ENCODE results near the gene MAB21L3.

The MAB21L3 gene

GRCh38 chr1:116112388-116113140, 1.4 kb downstream of the MAB21L3 start:
- no peak for DNase-seq

DNA sequence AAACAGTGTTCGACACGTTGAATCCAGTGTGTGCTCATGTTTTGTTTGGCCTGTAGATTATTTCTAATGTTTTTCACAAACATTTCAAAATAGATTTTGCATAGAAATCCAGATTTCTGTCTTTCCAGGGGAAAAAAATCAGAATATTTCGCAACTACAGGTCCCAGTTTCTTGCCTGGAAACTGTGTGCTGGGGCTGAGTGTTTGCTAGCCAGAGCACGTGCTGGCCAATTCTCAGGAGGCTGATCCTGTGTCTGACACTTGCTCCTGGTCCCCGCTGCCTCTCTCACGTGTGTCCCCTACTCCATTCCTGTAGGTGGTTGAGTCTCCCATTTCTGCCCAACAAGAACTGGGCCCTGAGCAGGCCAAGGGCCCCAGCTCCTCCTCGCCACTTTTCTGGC, 2.4 kb downstream of the MAB21L3 start:
- no peak for DNase-seq

- DNase-seq = no peak
Measured at GRCh38 chr1:116115476-116116439, 4.6 kb downstream of the MAB21L3 start.

- DNase-seq = no peak
Measured at GRCh38 chr1:116118471-116118870, 7.3 kb downstream of the MAB21L3 start.

DNA sequence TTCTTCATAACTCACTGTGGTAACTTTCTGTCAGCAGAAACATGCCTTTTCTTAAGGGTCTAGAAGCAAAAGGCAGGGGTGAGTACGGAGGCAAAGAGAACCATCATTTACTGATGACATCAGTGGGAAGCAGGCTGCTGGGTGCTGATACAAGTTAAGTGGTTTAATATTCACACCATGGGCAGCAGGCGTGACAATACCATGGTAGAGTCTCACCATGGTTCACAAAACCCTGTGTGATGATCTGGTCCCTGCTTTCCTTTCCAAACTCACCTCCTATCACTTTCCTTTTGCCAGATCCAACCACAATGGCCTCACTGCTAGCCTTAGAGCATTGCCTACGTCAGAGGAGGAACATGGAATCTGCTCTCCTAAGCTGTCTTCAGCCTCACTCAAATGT, 8.7 kb downstream of the MAB21L3 start:
- DNase-seq = no peak

DNA sequence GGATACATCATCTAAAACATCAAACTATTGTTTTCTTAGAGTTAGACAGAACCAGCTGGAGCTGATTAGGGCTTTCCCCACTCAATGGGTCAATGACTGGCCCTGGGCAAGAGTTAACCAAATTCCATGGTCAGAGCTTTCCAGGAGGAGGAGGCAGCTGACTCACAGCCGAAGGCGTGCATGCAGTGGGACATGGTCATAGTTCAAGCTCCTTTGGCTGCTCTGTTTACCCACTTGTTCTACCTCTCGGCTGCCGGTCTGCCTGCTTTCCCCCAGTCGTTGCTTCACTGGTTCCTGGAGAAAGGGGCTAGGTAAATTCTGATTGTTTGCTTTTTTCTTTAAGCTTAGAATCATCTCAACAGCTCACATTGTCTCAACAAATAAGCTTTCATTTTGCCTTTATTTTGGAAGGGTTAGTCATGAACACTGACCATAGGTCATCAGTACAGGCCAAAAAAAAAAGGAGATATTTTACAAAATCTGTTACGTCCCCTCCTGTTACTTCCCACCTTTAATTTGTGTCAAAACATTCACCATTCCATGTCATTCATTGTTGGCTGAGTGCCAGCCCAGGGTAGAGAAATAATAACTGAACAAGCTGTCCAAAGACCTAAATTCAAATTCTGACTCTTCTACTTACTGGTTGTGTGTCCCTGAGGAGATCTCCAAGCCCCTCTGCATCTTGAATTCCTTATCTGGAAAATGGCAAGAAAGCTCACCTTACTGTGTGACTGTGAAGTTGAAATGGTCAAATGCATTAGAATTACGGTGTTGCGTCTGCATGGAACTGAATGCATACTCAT, 12.0 kb downstream of the MAB21L3 start:
- DNase-seq = no peak

DNA sequence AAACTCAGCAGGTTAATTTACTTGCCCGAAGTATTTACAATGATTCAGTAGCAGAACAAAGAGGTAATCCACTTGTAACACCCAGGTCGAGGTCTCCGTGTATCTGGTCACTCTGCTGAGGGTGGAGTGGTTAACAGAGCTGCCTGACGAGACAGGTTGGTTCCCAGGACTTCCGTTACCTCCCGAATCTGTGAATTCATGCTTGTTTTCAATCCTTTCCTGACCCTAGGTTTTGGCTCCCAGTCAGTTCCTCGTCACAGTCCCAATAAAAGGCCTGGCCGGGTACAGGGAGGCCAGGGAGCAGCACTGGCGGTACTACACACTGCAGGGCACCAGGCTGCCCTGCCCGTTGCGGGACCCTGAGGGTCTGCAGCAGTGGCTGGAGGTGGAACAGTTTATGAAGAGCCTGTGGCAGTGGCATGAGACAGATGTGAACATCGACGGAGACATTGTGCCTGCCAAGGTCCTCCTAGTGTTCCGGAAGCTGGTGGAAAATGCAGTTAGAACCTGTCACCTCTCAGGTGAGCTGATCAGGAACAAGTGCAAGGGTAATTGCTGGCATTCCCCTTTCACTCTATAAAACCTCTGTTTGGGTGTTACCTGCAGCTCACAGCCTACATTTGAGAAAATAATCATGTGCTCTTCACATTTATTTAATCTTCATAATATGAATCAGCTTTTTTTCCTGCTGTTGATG, 12.8 kb downstream of the MAB21L3 start:
- DNase-seq = no peak

GRCh38 chr1:116125758-116126157, 14.6 kb downstream of the MAB21L3 start:
- DNase-seq = no peak

GRCh38 chr1:116126281-116126680, 15.1 kb downstream of the MAB21L3 start:
- DNase-seq = no peak

DNA sequence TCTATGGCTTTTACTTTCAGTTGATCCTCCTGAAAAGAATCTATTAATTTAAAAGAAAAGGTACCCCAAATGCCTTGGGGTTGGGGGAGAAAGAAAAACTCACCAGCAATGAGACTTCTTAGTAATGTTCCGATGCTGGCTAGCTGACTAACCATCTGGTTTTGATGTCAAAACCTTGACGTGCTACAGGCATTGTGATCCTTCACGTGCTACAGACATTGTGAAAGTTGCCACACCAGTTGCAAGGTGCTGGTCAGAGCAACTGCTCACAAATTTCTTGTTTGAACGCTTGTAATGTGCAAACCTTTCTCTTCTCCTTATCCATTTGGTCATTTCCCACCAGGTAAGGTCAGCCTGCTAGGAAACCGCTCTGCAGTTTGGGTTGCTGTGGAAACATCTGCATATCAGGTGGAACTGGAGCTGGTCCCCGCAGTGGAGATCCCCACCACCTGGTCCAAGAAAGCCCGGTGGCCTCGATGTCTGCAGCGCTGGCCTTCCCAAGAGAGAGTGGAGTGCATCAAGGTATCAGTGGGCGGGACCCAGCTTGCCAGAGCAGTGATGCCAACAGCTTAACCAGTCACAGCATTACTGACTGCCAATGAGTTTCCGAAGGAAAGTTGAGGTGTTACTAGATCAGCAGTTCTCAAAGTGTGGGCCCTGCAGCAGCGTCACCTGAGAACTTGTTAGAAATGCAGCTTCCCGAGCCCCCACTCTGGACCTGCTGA, 16.1 kb downstream of the MAB21L3 start:
- no peak for DNase-seq

DNA sequence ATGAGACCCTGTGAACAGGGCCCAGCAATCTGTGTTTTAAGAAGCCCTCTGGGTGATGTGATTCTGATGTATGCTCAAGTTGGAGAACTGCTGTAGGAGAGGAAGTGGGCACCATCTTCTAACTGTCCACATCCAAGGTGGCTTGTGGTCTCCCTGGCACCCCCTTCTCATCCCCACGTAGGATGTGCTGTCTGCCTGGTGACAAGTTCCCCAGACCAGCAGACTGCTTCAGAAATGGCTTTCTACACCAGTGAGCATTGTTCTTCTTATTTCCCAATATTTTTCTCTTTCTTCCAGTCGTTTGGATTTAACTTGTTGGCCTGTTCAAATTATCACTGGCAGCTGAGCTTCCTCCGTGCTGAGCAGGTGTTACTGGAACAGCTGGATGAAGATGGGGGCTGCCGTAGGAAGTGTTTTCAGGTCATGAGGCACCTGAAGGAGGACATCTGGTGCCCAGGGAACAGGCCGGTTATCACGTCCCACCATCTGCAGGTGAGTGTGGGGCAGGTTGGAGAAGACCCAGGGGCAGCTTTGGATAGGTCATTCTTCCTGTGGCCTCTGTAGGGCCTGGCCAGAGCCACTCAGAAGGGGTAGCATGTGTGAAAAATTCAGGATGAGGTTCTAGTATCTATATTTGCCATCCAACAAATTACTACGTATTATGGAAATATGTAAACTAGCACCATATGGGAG, 16.8 kb downstream of the MAB21L3 start:
- no peak for DNase-seq

GRCh38 chr1:116128664-116129063, 17.5 kb downstream of the MAB21L3 start:
- no peak for DNase-seq

GRCh38 chr1:116129537-116129936, 18.3 kb downstream of the MAB21L3 start:
- DNase-seq = no peak

DNA sequence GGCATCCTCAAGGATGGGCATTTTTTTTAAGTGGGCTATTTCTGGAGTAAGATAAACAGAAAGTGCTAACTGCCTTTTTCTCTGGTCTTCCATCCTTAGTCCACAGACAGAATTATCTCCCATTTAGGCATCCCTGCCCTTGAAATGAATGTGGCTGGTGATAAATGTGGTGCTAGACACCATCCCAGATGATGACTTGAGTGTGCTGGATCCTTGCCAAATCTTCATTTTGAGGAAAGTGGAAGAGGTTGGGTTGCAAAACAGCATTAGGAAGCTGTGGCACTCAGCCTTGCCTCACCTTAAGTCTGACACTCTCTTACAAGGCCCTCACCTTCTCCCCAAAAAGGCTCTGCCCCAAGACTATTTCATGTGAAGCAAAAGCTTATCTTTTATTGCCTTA, 19.2 kb downstream of the MAB21L3 start:
- no peak for DNase-seq

DNA sequence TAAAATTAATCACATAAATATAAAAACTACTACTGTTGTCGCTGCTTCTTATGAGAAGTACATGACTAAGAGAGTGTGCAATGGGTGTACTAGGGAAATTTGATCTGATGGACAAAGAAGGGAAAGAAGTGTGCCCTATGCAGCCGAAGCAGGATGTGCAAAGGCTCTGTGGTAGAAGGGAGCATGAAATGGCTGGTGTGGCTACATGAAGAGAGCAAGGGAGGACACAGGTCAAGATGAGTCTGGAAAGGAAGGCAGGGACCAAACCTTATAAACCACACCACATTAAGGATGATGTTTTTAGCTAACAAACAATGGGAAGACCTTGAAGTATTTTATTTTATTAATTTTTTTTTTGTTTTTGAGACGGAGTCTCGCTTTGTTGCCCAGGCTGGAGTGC, 20.0 kb downstream of the MAB21L3 start:
- no peak for DNase-seq

DNA sequence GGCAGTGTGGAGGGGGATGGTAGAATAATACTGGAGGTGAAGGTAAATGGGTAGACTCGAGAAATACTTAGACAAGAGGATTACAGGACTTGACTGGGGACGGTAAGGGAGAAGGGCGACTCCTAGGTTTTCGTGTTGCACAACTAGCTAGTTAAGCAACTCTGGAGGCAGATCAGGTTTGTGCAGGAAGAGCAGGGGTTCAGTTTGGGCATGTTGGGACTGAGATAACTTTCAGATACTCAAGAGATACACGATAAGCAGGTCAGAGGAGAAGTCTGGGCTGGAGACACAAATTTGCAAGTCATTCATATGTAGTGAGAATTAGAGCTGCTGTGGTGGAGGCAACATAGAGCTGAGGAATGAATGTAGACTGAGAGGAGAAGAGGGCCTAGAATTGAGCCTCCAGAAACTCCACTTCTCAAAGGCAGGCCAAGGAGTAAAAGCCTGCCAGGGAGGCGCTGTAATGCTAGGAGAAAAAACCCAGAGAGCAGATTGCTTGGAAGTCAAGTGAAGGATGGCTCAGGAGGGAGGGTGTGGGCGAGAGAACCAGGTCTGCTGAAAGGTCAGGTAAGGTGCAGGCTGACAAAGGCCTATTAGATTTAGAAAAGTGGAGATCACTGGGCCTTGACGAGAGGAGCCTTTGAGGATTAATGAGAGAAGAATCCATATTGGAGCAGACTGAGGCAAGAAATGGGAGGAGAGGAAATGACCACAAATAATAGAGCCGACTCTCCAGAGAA, 20.8 kb downstream of the MAB21L3 start:
- DNase-seq = no peak

DNA sequence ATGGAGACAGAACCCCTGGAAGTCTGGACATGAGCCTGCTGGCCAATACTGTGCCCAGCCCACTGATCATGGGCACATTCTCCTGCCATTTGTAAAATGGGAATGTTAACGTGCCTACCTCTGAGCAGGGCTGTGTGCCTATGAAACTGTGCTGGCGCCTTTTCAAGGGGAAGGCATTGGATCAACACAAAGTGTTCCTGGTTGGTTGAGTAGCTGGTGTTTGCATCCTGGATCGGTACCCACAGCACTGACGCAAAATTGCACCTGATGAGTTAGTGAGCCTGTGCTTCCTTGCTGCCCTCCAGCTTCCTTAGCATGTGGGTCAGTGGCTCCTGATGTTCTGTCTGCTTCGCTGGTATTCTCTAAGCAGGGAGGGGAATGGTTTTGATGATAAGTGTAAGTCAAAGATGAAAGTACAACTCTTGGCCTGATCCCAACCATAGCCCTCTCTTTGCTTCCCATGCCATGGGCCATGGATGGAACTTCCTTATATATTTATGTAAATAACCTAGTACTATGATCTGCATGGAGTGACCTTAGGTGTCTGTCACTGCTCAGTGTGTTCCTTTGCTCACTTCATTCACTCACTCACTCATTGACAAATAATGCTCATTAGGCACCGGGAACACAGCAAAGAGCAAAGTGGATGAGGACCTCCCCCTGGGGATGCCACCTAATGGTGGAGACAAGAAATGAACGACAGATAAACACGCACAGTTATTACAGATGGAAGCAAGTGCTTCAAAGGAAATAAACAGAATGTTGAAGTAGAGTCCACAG, 22.7 kb downstream of the MAB21L3 start:
- peak; percentile 21 to 35 for DNase-seq

GRCh38 chr1:116134476-116134773, 23.2 kb downstream of the MAB21L3 start:
- DNase-seq = no peak

- DNase-seq = no peak
Measured at GRCh38 chr1:116138277-116138792, 27.1 kb downstream of the MAB21L3 start.

All from Kasumi-1 (cell line).